Keratinocyte (primary cell): ENCODE results near the gene CRELD1.

ENCODE experiments used
- CTCF ChIP-seq, 3 experiments: IDR thresholded peaks in 1 of 3; conservative IDR thresholded peaks in 1 of 3; optimal IDR thresholded peaks in 1 of 3; 2 replicates in 2 of 3; 3 replicates in 1 of 3; pipeline versions ENCODE3 to v1.5.1; 2011; ENCODE audit warnings: low read length in 3 of 3, mild to moderate bottlenecking in 3 of 3, moderate library complexity in 2 of 3, control low read depth in 1 of 3, inconsistent platforms in 1 of 3; ENCODE audit not compliant: insufficient read depth in 2 of 3; ENCODE audit errors: extremely low read depth in 1 of 3
- EZH2 ChIP-seq: IDR thresholded peaks from one replicate; pipeline ENCODE4 v1.6.1; 2012; ENCODE audit warnings: inconsistent platforms, mild to moderate bottlenecking, low read length, moderate library complexity

DNA sequence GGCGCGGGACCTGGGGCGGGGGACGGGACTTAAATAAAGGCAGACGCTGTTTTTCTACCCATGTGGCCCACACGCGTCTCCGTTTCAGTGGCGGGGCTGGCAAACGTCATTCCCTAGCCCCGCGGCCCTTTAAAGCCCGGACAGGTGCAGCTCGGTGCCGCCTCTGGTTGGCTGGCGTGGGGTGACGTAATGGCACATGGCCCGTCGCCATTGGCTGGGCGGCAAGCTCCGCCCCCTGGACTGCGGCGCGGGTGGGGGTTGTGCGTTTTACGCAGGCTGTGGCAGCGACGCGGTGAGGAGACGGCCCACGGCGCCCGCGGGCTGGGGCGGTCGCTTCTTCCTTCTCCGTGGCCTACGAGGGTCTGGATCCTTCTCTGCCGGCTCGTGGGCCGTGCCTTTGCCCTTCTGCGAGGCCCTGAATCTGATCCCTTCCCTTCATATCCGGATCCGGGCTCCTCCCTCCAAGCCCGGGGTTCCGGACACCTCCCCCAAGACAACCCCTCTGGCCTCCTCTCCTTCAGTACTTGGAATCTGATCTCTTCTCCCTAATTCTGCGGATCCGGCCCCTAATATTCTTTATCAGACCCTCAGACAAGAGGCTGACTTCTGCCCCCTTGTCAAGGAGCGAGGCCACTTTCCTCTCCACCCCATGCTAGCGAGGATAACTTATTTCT lies at the start of gene CRELD1:
- TF ChIP-seq CTCF (optimal IDR thresholded peaks at IDR 0.05 in 1 of 3, IDR thresholded peaks at IDR 0.05 in 1 of 3, conservative IDR thresholded peaks at IDR 0.05 in 1 of 3; ENCODE audit: extremely low read depth in 1 of 3, insufficient read depth in 2 of 3, low read length in 3 of 3) (no peak), EZH2 (no peak)
